Karpas-422 (cell line): ENCODE measurements around the gene PSMG1. TPM values are rescaled to one million over a fixed set of nuclear protein-coding genes. Genes with fewer than 3 reads are reported as not detected.
"Not testable (repeated sequence)": the region's sequence is repeated elsewhere in the genome, so short reads cannot be mapped to it uniquely, and the experiment has no call there.

Experiments
- DNase-seq: peaks from one replicate; pipeline ENCODE4 v3.0.0-alpha.2; 2015
- H2AFZ ChIP-seq: fragments of 200-600 bp; sonication (generic); 2 replicates; pipeline ENCODE4 v1.6.1; 2014; ENCODE audit warnings: antibody characterized with exemption, low read length, mixed read lengths
- H3K27ac ChIP-seq: fragments of 200-600 bp; sonication (generic); 2 replicates; pipeline ENCODE4 v1.5.1; 2014; ENCODE audit warnings: mild to moderate bottlenecking, low read length, moderate library complexity
- H3K27me3 ChIP-seq: fragments of 200-600 bp; sonication (generic); 2 replicates; pipeline ENCODE4 v1.6.1; 2014; ENCODE audit warnings: low read length, mixed read lengths
- H3K36me3 ChIP-seq: fragments of 200-600 bp; sonication (generic); 2 replicates; pipeline ENCODE4 v1.6.1; 2014; ENCODE audit warnings: low read length, mixed read lengths; ENCODE audit not compliant: insufficient read depth
- H3K4me1 ChIP-seq: fragments of 200-600 bp; sonication (generic); 2 replicates; pipeline ENCODE4 v1.6.1; 2014; ENCODE audit warnings: mild to moderate bottlenecking, low read length, mixed read lengths
- H3K4me2 ChIP-seq: fragments of 200-600 bp; sonication (generic); 2 replicates; pipeline ENCODE4 v1.6.1; 2014; ENCODE audit warnings: low read length, low read depth, mild to moderate bottlenecking; ENCODE audit not compliant: poor library complexity, severe bottlenecking
- H3K4me3 ChIP-seq: fragments of 200-600 bp; sonication (generic); 2 replicates; pipeline ENCODE4 v1.5.1; 2014; ENCODE audit warnings: mild to moderate bottlenecking, antibody characterized with exemption, low read length, mixed read lengths
- H3K79me2 ChIP-seq: fragments of 200-600 bp; sonication (generic); 2 replicates; pipeline ENCODE4 v1.6.1; 2014; ENCODE audit warnings: mild to moderate bottlenecking, low read length, mixed read lengths
- H3K9ac ChIP-seq: fragments of 200-600 bp; sonication (generic); 2 replicates; pipeline ENCODE4 v1.6.0; 2014; ENCODE audit warnings: low read length
- H3K9me2 ChIP-seq: fragments of 200-600 bp; sonication (generic), shearing (Covaris generic); replicated peaks from 2 replicates; pipeline ENCODE4 v1.6.0; 2014; ENCODE audit warnings: mild to moderate bottlenecking, low read length, moderate library complexity; ENCODE audit not compliant: insufficient read depth
- H3K9me3 ChIP-seq: fragments of 300-700, 200-600 bp; sonication (generic); 2 replicates; pipeline ENCODE4 v1.6.1; 2014; ENCODE audit warnings: low read length, mixed read lengths
- H4K20me1 ChIP-seq: fragments of 200-600 bp; sonication (generic); 2 replicates; pipeline ENCODE4 v1.6.1; 2014; ENCODE audit warnings: mild to moderate bottlenecking, antibody characterized with exemption, low read length, low read depth; ENCODE audit not compliant: insufficient read depth
- total RNA-seq: library from RNA; depleted of rRNA; stranded (reverse); fragments of >200 nt; shearing (Covaris generic); gene quantifications from 2 replicates; pipeline ENCODE4 v1.2.3, GENCODE V29; 2014; ENCODE audit warnings: low replicate concordance

PSMG1 gene
- total RNA-seq, 1 experiment from 2014 or later: 69.6 TPM

DNA sequence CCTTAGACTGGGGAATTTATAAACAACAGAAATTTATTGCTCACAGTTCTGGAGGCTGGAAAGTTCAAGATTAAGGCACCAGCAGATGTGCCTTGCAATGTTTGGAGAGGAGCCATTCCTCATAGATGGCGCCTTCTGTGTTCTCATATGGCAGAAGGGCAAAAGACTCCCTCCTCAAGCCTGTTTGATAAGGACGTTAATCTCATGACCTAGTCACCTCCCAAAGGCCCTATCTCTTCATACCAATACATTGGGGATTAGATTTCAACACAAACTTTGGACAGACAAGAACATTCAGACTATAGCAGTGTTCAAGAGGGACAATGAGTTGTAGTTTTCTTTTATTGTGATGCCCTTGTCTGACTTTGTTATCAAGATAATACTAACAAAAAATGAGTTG, 34.3 kb downstream of the PSMG1 start:
- DNase-seq: no peak

DNA sequence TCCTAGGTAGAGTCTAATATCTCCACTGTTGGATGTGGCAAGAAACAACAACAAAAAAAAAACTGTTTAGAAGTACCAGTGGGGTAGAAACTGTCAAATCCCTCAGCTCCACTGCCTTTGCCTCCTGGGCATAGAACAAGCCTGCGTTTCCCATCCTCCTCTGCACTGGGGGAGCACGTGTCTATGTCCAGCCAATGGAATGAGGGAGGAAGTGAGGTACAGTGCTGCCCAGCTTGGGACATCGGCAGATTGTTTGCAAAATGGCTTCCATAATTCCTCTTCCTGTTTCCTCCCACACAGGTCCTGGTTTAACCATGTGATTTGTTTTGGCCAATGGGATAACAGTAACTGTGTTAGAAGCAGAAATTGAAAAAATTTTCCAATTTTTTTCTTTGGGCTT, 39.1 kb downstream of the PSMG1 start:
- peak overlapping the region; percentile 56 for H2AFZ ChIP-seq
- no peak for DNase-seq
- no peaks in the 10 kb centered on the region for H3K9me2 ChIP-seq

More for the DNA sequence above, 34.3 kb downstream of the PSMG1 start:
- Histone ChIP-seq H3K27ac (no peak overlapping the region), H3K79me2 (no peaks in the 10 kb centered on the region), H3K9me3 (no peaks in the 10 kb centered on the region), H3K27me3 (no peaks in the 10 kb centered on the region), H3K4me1 (peaks cover 5% of the 10 kb centered on the region; the same call in 1 of the 2 replicates), H4K20me1 (no peaks in the 10 kb centered on the region), H3K4me2 (no peak overlapping the region), H3K4me3 (no peak overlapping the region), H3K36me3 (no peaks in the 10 kb centered on the region), H3K9ac (no peak overlapping the region), H2AFZ (no peak overlapping the region), H3K9me2 (no peaks in the 10 kb centered on the region)

DNA sequence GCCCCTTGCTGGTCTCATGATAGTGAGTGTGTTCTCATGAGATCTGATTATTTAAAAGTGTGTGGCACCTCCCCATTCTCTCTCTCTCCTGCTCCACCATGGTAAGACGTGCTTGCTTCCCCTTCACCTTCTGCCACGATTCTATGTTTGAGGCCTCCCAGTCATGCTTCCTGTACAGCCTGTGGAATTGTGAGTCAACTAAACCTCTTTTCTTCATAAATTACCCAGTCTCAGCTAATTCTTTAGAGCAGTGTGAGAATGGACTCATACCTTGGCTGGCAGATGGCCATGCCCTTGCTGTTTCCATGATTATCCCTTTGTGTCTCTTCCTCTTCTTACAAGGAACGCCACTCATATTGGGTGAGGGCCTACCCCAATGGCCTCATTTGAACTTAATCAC, 40.3 kb downstream of the PSMG1 start:
- H3K9ac ChIP-seq: no peak overlapping the region
- H3K36me3 ChIP-seq: no peaks in the 10 kb centered on the region
- no peaks in the 10 kb centered on the region for H3K9me3 ChIP-seq
- H3K27ac ChIP-seq: no peak overlapping the region
- no peak for DNase-seq
- no peaks in the 10 kb centered on the region for H3K79me2 ChIP-seq
- no peaks in the 10 kb centered on the region for H3K4me1 ChIP-seq
- H3K4me3 ChIP-seq: no peak overlapping the region
- H3K9me2 ChIP-seq: no peaks in the 10 kb centered on the region
- no peaks in the 10 kb centered on the region for H4K20me1 ChIP-seq
- H3K27me3 ChIP-seq: no peaks in the 10 kb centered on the region
- H2AFZ ChIP-seq: no peak overlapping the region
- H3K4me2 ChIP-seq: no peak overlapping the region

More for the DNA sequence above, 39.1 kb downstream of the PSMG1 start:
- H3K27me3 ChIP-seq: no peaks in the 10 kb centered on the region
- no peak overlapping the region for H3K27ac ChIP-seq
- no peaks in the 10 kb centered on the region for H3K79me2 ChIP-seq
- H3K4me1 ChIP-seq: no peaks in the 10 kb centered on the region
- no peak overlapping the region for H3K4me3 ChIP-seq
- no peak overlapping the region for H3K4me2 ChIP-seq
- no peaks in the 10 kb centered on the region for H4K20me1 ChIP-seq
- H3K9ac ChIP-seq: no peak overlapping the region
- no peaks in the 10 kb centered on the region for H3K36me3 ChIP-seq
- no peaks in the 10 kb centered on the region for H3K9me3 ChIP-seq

DNA sequence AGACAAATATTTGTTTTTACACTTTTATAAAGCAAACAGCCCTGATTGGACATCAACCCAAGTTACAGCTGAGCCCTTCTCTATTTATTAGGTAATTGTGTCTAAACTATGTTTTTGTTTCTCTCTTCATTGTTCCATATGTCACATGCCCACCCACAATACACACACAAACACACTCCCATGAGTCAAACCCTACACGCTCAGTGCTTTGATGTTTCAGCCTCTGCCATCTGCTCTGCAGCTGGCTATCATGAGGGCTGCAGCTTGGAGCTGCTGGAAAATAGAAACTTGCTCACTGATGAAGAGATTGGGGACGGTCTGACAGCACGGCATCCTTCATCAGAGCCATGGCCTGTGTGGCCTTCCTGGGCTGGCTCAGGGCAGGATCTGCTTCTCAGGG, 41.7 kb downstream of the PSMG1 start:
- no peaks in the 10 kb centered on the region for H3K79me2 ChIP-seq
- H3K36me3 ChIP-seq: no peaks in the 10 kb centered on the region
- no peak overlapping the region for H3K4me3 ChIP-seq
- no peaks in the 10 kb centered on the region for H3K9me3 ChIP-seq
- no peak for DNase-seq
- H3K27ac ChIP-seq: no peak overlapping the region
- H3K4me2 ChIP-seq: no peak overlapping the region
- no peaks in the 10 kb centered on the region for H3K4me1 ChIP-seq
- no peaks in the 10 kb centered on the region for H3K9me2 ChIP-seq
- H3K9ac ChIP-seq: no peak overlapping the region
- no peaks in the 10 kb centered on the region for H4K20me1 ChIP-seq
- no peaks in the 10 kb centered on the region for H3K27me3 ChIP-seq
- no peak overlapping the region for H2AFZ ChIP-seq

DNA sequence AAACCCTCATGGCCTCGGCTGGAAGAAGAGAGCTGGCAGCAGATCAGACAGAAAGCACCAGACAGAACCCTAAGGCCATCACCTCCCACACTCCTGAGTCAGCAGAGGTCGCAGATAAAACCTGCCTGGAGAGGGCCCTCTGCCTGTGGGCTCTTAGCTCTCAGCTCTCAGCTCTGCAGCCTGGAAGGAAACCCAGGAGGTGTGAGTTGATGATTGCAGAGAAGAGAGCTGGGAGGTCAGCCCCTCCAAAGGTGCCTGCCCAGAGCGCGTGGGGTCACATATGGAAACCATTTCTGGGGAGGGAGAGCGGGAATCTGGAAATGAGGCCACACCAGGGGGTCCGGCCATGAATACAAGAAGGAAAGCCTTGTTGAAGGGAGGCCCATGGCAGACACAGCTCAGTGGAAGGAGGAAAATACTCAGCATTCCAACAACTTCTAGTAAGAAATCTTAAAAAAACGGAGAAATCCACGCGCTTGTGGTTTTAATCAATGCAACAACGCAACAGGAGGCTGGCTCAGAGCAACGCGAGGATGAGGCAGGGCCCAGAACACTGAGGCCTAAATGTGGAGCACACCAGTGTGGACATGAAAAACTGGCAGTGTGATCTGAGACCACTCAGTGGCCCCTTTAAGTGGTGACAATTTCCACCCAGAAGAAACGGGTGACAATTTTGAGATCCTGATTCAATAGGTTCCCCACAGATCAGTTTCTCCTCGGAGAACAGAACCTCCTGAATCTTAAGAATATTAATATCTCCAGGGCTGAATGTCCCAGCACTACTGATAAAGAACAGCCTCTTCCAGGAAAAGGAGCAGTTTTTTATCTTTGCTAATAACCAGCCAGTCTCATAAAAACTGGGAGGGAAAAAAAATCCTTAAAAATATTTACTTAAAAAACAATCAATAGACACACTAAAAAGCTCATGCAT, 45.7 kb downstream of the PSMG1 start:
- no peaks in the 10 kb centered on the region for H4K20me1 ChIP-seq
- H3K9ac ChIP-seq: no peak overlapping the region
- H3K9me3 ChIP-seq: no peaks in the 10 kb centered on the region
- H3K4me2 ChIP-seq: no peak overlapping the region
- no peaks in the 10 kb centered on the region for H3K36me3 ChIP-seq
- H2AFZ ChIP-seq: no peak overlapping the region
- no peaks in the 10 kb centered on the region for H3K9me2 ChIP-seq
- H3K4me1 ChIP-seq: no peaks in the 10 kb centered on the region
- H3K27me3 ChIP-seq: no peaks in the 10 kb centered on the region
- no peak for DNase-seq
- no peak overlapping the region for H3K27ac ChIP-seq
- H3K79me2 ChIP-seq: no peaks in the 10 kb centered on the region
- H3K4me3 ChIP-seq: no peak overlapping the region

DNA sequence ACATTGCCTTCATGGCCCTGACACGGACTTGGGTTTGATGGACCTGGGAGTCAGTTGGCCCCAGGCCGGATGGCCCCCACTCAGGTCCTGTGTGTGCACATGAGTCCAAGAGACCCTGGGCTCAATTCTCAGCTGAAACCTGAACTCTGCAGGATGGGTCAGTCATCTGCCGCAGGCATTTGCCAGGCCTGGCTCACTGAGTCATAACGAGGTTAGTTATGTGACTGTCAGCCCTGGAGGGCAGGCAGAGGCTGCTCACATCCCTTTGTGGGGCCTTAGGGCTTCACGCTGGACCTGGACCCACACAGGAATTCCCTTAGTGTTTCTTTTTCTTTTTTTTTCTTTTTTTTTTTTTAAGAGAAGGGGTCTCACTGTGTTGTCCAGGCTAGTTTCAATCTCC, 46.5 kb downstream of the PSMG1 start:
- no peaks in the 10 kb centered on the region for H3K79me2 ChIP-seq
- no peak overlapping the region for H3K9ac ChIP-seq
- H3K4me2 ChIP-seq: no peak overlapping the region
- no peak overlapping the region for H3K4me3 ChIP-seq
- H4K20me1 ChIP-seq: no peaks in the 10 kb centered on the region
- H3K27ac ChIP-seq: no peak overlapping the region
- no peaks in the 10 kb centered on the region for H3K36me3 ChIP-seq
- H3K9me2 ChIP-seq: no peaks in the 10 kb centered on the region
- H3K9me3 ChIP-seq: no peaks in the 10 kb centered on the region
- no peak for DNase-seq
- H2AFZ ChIP-seq: no peak overlapping the region
- H3K4me1 ChIP-seq: no peaks in the 10 kb centered on the region
- no peaks in the 10 kb centered on the region for H3K27me3 ChIP-seq

DNA sequence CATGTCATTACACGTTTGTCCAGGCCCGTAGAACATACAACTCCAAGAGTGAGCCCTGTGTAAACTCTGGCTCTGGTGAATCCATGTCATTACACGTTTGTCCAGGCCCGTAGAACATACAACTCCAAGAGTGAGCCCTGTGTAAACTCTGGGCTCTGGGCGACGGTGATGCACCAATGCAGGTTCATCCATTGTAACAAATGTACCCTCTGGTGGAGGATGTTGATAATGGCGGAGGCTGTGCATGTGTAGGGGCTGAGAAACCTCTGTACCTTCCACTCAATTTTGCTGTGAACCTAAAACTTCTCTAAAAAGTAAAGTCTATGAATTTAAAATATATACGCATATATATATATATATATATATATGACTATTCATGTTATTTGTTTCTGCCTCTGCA, 47.1 kb downstream of the PSMG1 start:
- H3K79me2 ChIP-seq, H4K20me1 ChIP-seq, H3K27ac ChIP-seq, H3K9me3 ChIP-seq, H2AFZ ChIP-seq, H3K4me3 ChIP-seq, H3K4me1 ChIP-seq, H3K9me2 ChIP-seq, H3K9ac ChIP-seq, H3K27me3 ChIP-seq, H3K4me2 ChIP-seq, H3K36me3 ChIP-seq: not testable (repeated sequence)
- DNase-seq: peak; percentile 63

DNA sequence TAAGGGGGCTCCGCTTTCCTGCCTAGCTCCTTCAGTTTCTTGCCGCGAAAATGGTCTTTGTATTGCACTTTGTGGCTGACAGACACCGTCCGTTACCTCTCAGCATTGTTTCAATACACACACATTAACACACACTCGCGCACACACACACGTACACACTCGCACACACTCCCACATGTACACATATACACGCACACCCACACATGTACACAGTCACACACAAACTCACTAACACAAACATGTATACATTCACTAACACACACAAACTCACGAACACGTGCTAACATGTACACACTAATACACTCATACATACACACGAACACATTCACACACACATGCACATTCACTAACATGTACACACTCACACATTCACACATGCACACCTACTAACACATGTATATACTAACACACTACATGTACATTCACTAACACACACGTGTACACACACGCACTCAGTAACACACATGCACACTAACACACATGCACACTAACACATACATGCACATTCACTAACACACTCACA, 48.9 kb downstream of the PSMG1 start:
- Histone ChIP-seq H3K36me3 (no peaks in the 10 kb centered on the region), H3K9me3 (no peaks in the 10 kb centered on the region), H3K4me2 (no peak overlapping the region), H3K27ac (no peak overlapping the region), H3K4me1 (no peaks in the 10 kb centered on the region), H3K9ac (no peak overlapping the region), H4K20me1 (no peaks in the 10 kb centered on the region), H3K4me3 (no peak overlapping the region), H3K79me2 (no peaks in the 10 kb centered on the region), H3K9me2 (no peaks in the 10 kb centered on the region), H3K27me3 (peaks cover 4% of the 10 kb centered on the region; the same call in 1 of the 2 replicates), H2AFZ (no peak overlapping the region)
- DNase-seq: no peak
